Peyer's patch (tissue), 4 donors: ENCODE data around the gene PYGM. TPM values are rescaled to one million over a fixed set of nuclear protein-coding genes. Genes with fewer than 3 reads are reported as not detected.

Experiments used
- DNase-seq, 3 donors: peaks; one replicate each; pipeline ENCODE4 v3.0.0-alpha.2; 2017 to 2019
- H3K27ac ChIP-seq, 4 donors: fragments of 200-600 bp; sonication (generic); one replicate each; pipeline ENCODE4 v1.5.1; 2016 to 2019
- H3K27me3 ChIP-seq, 2 donors: fragments of 200-600 bp; sonication (generic); one replicate each; pipeline ENCODE4 v1.5.1; 2019
- H3K36me3 ChIP-seq, 3 donors: fragments of 200-600 bp; sonication (generic); one replicate each; pipeline ENCODE4 v1.5.1; 2016 to 2019
- H3K4me1 ChIP-seq, 4 donors: fragments of 200-600 bp; sonication (generic); one replicate each; pipeline ENCODE4 v1.5.1; 2016 to 2019
- H3K4me3 ChIP-seq, 4 donors: fragments of 200-600 bp; sonication (generic); 1 replicate in 3 of 4; 2 replicates in 1 of 4; pipeline ENCODE4 v1.5.1; 2016 to 2019; ENCODE audit warnings: mild to moderate bottlenecking in 1 of 4
- H3K9me3 ChIP-seq, 4 donors: fragments of 200-600 bp; sonication (generic); one replicate each; pipeline ENCODE4 v1.5.1; 2016 to 2019; ENCODE audit warnings: mild to moderate bottlenecking in 1 of 4
- POLR2A ChIP-seq, 2 donors: fragments of 450-650 bp; IDR thresholded peaks; one replicate each; pipeline ENCODE4 v1.5.1; 2017; ENCODE audit warnings: antibody characterized with exemption in 2 of 2, mild to moderate bottlenecking in 2 of 2, moderate library complexity in 2 of 2
- total RNA-seq, 4 donors: library from RNA; depleted of rRNA; stranded (reverse); fragments of >200 nt; gene quantifications; one replicate each; pipeline ENCODE4 v1.1.0, GENCODE V29; 2016
- TF ChIP-seq, protein P1 (sequence below), 6 experiments: fragments of 450-650 bp in 4 of 6; fragments of 200-600 bp in 2 of 6; sonication (generic) in 1 of 6; IDR thresholded peaks; one replicate each; pipeline ENCODE4 v1.5.1; 2017 to 2019; ENCODE audit warnings: antibody characterized with exemption in 6 of 6, mild to moderate bottlenecking in 3 of 6, moderate library complexity in 1 of 6

The PYGM gene
- total RNA-seq, 4 donors from 2014 or later = 2.4 to 5.0 (median 2.5) TPM; not detected in 1

DNA sequence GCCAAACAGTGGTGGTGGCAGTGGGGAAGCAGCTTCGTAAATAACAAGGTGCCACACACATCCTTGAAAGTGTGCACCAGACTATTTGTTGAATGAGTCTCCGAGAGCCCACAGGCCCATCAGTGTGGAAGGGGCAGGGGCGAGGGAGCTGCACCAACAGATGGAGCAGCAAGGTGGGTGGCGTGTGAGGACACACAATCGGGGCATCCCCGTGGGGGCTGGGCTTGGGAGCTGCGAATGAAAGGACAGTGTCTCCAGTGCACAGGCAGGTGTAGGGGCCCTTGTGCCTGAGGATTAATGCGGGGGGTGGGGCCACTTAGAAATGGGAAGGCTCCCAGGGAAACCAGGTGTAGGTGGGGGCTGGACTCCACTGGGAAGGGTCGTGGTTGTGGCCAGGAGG is 39.6 kb downstream of the PYGM start:
- no peak for DNase-seq
- Histone ChIP-seq H3K27me3 (peaks cover 0 to 15% of the 10 kb centered on the region in 2 donors), H3K9me3 (no peaks in the 10 kb centered on the region), H3K36me3 (no peaks in the 10 kb centered on the region), H3K4me1 (peaks cover 0 to 12% (median 0%) of the 10 kb centered on the region in 4 donors), H3K4me3 (no peak overlapping the region), H3K27ac (no peak overlapping the region)
- TF ChIP-seq, protein P1, sequence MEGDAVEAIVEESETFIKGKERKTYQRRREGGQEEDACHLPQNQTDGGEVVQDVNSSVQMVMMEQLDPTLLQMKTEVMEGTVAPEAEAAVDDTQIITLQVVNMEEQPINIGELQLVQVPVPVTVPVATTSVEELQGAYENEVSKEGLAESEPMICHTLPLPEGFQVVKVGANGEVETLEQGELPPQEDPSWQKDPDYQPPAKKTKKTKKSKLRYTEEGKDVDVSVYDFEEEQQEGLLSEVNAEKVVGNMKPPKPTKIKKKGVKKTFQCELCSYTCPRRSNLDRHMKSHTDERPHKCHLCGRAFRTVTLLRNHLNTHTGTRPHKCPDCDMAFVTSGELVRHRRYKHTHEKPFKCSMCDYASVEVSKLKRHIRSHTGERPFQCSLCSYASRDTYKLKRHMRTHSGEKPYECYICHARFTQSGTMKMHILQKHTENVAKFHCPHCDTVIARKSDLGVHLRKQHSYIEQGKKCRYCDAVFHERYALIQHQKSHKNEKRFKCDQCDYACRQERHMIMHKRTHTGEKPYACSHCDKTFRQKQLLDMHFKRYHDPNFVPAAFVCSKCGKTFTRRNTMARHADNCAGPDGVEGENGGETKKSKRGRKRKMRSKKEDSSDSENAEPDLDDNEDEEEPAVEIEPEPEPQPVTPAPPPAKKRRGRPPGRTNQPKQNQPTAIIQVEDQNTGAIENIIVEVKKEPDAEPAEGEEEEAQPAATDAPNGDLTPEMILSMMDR (IDR thresholded peaks at IDR 0.05) = no peak
- TF ChIP-seq POLR2A (IDR thresholded peaks at IDR 0.05) = no peak

GRCh38 chr11:64719406-64719805 is 40.4 kb downstream of the PYGM start:
- Histone ChIP-seq H3K36me3 (no peaks in the 10 kb centered on the region), H3K4me3 (no peak overlapping the region), H3K27me3 (peaks cover 0 to 15% of the 10 kb centered on the region in 2 donors), H3K27ac (no peak overlapping the region), H3K9me3 (no peaks in the 10 kb centered on the region), H3K4me1 (peaks cover 0 to 12% (median 0%) of the 10 kb centered on the region in 4 donors)
- TF ChIP-seq POLR2A (IDR thresholded peaks at IDR 0.05) = no peak
- TF ChIP-seq, protein P1 (IDR thresholded peaks at IDR 0.05) = no peak
- DNase-seq = no peak

DNA sequence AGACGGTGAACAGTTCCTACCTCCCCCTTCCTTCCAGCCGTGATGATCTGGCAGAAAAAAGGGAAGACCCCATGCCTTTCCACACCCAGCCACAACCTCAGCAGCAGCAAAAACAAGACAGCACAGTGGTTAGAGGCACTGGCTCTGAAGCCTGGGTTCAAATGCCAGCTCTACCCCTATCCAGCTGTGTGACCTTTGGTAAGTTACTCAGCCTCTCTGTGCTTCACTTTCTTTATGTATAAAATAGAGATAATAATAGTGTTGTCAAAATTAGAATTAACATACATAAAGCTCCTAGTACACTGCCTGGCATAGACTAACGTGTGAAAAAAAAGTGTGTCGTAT is 41.0 kb downstream of the PYGM start:
- H3K4me1 ChIP-seq = peaks cover 0 to 12% (median under 1%) of the 10 kb centered on the region in 4 donors
- H3K4me3 ChIP-seq = no peak overlapping the region
- no peak overlapping the region for H3K27ac ChIP-seq
- TF ChIP-seq, protein P1 (IDR thresholded peaks at IDR 0.05) = no peak
- TF ChIP-seq POLR2A (IDR thresholded peaks at IDR 0.05) = no peak
- H3K9me3 ChIP-seq = no peaks in the 10 kb centered on the region
- H3K27me3 ChIP-seq = peaks cover 0 to 22% of the 10 kb centered on the region in 2 donors
- DNase-seq = no peak
- H3K36me3 ChIP-seq = no peaks in the 10 kb centered on the region

DNA sequence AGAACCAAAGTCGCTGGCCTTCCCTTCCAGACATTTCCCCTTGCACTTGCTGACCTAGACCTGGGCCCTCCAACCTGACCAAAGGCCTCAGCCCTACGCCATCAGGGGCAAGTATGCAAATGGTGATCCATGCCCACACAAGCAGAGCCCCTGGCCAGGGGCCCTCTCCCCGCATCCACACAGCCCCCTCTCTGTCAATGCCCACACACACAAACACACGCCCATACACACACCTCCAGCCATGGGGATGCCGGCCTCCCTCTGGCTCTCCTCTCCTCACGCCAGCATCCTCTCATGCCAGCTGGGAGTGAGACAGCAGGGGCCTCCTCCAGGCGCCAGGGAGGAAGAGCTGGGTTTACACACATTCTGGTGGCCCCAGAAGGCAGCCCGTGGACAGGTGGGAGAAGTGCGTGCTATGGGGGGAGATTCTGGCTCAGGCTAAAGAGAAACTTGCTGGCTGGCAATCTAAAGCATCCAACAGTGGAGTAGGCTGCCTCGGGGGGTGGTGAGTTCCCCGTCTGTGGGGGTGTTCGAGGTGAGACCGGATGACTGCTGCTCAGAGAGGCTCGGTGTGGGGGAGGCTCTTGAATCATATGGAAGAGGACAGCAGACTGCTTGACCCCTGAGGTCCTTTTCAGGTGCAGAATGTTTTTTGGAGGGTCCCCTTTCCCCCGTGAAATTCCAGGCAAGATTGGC is 41.5 kb downstream of the PYGM start:
- Histone ChIP-seq H3K9me3 (no peaks in the 10 kb centered on the region), H3K36me3 (no peaks in the 10 kb centered on the region), H3K4me3 (no peak overlapping the region), H3K4me1 (peaks cover 0 to 12% (median 3%) of the 10 kb centered on the region in 4 donors), H3K27me3 (peaks cover 0 to 25% of the 10 kb centered on the region in 2 donors), H3K27ac (no peak overlapping the region)
- TF ChIP-seq, protein P1 (IDR thresholded peaks at IDR 0.05) = no peak
- no peak for TF ChIP-seq POLR2A (IDR thresholded peaks at IDR 0.05)
- DNase-seq = peak in 1 of 3 donors; percentile 25

DNA sequence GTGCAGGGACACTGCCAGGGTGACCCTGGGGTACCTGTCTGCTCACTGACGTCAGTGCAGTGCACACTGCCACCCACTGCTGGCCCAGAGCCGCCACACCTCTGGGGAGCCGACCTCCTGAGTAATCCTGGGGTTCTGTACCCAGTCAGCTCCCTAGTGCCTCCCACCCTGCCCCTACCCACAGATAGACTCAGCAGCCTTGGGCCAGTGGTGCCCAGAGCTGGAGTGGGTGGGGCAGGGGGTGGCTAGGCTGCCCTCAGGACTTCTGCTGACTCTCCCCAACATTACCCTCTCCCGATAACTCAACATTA is 42.6 kb downstream of the PYGM start:
- no peak for TF ChIP-seq POLR2A (IDR thresholded peaks at IDR 0.05)
- TF ChIP-seq, protein P1 (IDR thresholded peaks at IDR 0.05) = no peak
- H3K9me3 ChIP-seq = no peaks in the 10 kb centered on the region
- H3K4me1 ChIP-seq = peaks cover 0 to 16% (median 8%) of the 10 kb centered on the region in 4 donors
- no peak for DNase-seq
- no peak overlapping the region for H3K4me3 ChIP-seq
- H3K36me3 ChIP-seq = no peaks in the 10 kb centered on the region
- H3K27ac ChIP-seq = no peak overlapping the region
- H3K27me3 ChIP-seq = peaks cover 0 to 30% of the 10 kb centered on the region in 2 donors
